Ascending aorta (tissue), 2 donors: ENCODE data around the gene CSMD2. TPM values are rescaled to one million over a fixed set of nuclear protein-coding genes. Genes with fewer than 3 reads are reported as not detected.

Experiments
- DNase-seq, 2 donors: peaks; one replicate each; pipeline ENCODE4 v3.0.0-alpha.2; 2019; ENCODE audit warnings: low spot score in 2 of 2
- H3K27ac ChIP-seq, 2 donors: fragments of 200-600 bp; sonication (generic); one replicate each; pipeline ENCODE4 v1.5.1; 2016 to 2017; ENCODE audit warnings: mild to moderate bottlenecking in 1 of 2
- H3K27me3 ChIP-seq: fragments of 200-600 bp; sonication (generic); one replicate; pipeline ENCODE4 v1.5.1; 2017
- H3K36me3 ChIP-seq, 2 donors: fragments of 200-600 bp; sonication (generic); one replicate each; pipeline ENCODE4 v1.5.1; 2016
- H3K4me1 ChIP-seq, 2 donors: fragments of 200-600 bp; sonication (generic); one replicate each; pipeline ENCODE4 v1.5.1; 2016 to 2017; ENCODE audit warnings: mild to moderate bottlenecking in 1 of 2
- H3K4me3 ChIP-seq, 2 donors: fragments of 200-600 bp; sonication (generic); one replicate each; pipeline ENCODE4 v1.5.1; 2016 to 2017; ENCODE audit warnings: mild to moderate bottlenecking in 1 of 2
- H3K9me3 ChIP-seq, 2 donors: fragments of 200-600 bp; sonication (generic); one replicate each; pipeline ENCODE4 v1.5.1; 2016
- intact Hi-C: fragments of 100-400 bp; cut with DNase I; formaldehyde crosslinking; loops from one replicate; pipeline ENCODE4 v1.15.1; 2023
- total RNA-seq: library from RNA; depleted of rRNA; stranded (reverse); fragments of >200 nt; gene quantifications from one replicate; pipeline ENCODE4 v1.1.0, GENCODE V29; 2016
- TF ChIP-seq, protein P1 (sequence below), 3 experiments: fragments of 200-600 bp in 2 of 3; fragments of 450-650 bp in 1 of 3; sonication (generic) in 2 of 3; IDR thresholded peaks; one replicate each; pipeline ENCODE4 v1.5.1; 2016 to 2019; ENCODE audit warnings: antibody characterized with exemption in 3 of 3, mild to moderate bottlenecking in 1 of 3, moderate library complexity in 1 of 3

The CSMD2 gene
- total RNA-seq, 1 donor from 2014 or later = 10.9 TPM

DNA sequence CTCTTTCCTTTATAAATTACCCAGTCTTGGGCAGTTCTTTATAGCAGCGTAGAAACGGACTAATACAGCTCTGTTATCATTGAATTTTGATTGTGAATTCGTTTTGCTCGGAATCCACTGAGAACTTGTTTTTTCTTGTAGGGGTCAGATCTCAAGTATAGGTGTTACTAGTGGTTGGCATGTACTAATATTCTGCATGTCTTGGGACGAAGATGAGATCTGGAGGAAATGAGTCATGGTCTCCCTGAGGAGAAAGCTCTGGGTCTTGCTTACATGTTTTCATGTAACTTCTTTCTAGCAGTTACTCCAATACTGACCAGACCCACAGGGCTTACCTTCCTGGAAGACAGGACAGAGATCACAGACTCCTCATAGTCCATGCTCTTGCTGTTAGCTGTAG lies 662.3 kb downstream of the CSMD2 start:
- no peak for DNase-seq
- Histone ChIP-seq H3K4me1 (no peaks in the 10 kb centered on the region), H3K36me3 (peaks cover 0 to 6% of the 10 kb centered on the region in 2 donors), H3K9me3 (peaks cover 0 to 12% of the 10 kb centered on the region in 2 donors), H3K27ac (no peak overlapping the region), H3K27me3 (no peaks in the 10 kb centered on the region), H3K4me3 (no peak overlapping the region)
- intact Hi-C loops = no loop called here
- TF ChIP-seq, protein P1, sequence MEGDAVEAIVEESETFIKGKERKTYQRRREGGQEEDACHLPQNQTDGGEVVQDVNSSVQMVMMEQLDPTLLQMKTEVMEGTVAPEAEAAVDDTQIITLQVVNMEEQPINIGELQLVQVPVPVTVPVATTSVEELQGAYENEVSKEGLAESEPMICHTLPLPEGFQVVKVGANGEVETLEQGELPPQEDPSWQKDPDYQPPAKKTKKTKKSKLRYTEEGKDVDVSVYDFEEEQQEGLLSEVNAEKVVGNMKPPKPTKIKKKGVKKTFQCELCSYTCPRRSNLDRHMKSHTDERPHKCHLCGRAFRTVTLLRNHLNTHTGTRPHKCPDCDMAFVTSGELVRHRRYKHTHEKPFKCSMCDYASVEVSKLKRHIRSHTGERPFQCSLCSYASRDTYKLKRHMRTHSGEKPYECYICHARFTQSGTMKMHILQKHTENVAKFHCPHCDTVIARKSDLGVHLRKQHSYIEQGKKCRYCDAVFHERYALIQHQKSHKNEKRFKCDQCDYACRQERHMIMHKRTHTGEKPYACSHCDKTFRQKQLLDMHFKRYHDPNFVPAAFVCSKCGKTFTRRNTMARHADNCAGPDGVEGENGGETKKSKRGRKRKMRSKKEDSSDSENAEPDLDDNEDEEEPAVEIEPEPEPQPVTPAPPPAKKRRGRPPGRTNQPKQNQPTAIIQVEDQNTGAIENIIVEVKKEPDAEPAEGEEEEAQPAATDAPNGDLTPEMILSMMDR (IDR thresholded peaks at IDR 0.05) = no peak

DNA sequence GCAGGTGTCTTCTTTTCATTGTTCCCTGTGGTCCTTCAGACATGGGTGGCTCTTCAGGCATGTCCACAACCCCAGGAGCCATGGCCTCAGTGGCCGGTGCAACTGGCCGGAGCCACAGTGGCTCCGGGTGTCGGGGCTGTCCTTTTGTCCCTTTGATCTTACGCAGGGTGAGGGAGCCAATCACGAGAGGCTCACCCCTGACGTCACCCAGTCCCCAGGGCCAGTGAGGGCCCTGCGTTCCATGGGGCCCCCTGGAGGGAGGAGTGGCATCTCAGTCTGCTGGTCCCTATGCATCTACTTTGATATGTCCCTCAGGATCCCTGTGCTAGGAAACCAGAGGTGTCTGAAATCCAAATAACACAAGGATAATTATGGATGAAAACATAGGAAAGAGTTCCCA lies 663.3 kb downstream of the CSMD2 start:
- intact Hi-C loops = no loop called here
- no peak overlapping the region for H3K4me3 ChIP-seq
- no peaks in the 10 kb centered on the region for H3K4me1 ChIP-seq
- peaks cover 3 to 13% of the 10 kb centered on the region in 2 donors for H3K36me3 ChIP-seq
- H3K9me3 ChIP-seq = peaks cover 4 to 19% of the 10 kb centered on the region in 2 donors
- TF ChIP-seq, protein P1 (IDR thresholded peaks at IDR 0.05) = no peak
- no peak overlapping the region for H3K27ac ChIP-seq
- no peak for DNase-seq
- H3K27me3 ChIP-seq = no peaks in the 10 kb centered on the region

DNA sequence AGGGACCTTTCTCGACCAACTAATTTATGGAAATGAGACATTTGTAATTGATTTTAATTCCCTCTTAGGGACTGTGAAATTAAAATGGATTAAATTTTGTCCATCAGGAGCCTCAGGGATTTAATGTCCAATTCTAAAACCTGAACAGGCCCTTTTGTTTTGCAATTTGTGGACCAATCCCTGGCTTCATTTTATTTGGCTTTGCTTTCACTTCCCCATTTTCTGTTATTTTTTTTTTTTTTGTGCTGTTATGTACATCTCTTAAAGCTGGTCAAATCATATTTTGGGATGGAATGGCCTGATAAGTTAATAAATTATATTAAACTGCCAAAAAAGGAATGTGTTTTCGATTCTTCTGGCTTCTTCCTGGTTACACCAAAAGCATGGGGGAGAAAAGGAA lies 663.7 kb downstream of the CSMD2 start:
- DNase-seq = no peak
- intact Hi-C loops = no loop called here
- no peaks in the 10 kb centered on the region for H3K27me3 ChIP-seq
- peaks cover 7 to 24% of the 10 kb centered on the region in 2 donors for H3K9me3 ChIP-seq
- TF ChIP-seq, protein P1 (IDR thresholded peaks at IDR 0.05) = no peak
- H3K4me3 ChIP-seq = no peak overlapping the region
- no peaks in the 10 kb centered on the region for H3K4me1 ChIP-seq
- H3K36me3 ChIP-seq = peaks cover 4 to 18% of the 10 kb centered on the region in 2 donors
- H3K27ac ChIP-seq = no peak overlapping the region

DNA sequence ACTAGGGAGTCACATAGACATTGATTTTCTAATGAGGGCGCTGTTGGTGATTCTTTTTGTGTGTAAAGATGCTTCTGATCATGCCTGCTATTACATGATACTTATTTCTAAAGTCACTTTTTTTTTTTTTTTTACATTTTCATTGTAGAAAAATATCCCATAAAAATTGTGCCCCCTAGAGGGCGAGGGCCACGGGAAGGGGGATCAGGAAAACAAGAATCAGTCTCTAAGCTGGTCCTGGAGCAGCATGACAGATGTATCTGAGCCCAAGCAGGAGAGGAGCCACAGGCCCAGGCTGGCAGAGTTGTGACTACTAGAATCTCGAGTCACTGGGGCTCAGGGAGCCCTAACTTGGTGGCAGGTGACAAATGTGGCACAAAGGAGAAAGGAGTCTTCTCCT lies 664.5 kb downstream of the CSMD2 start:
- Histone ChIP-seq H3K9me3 (peaks cover 14 to 32% of the 10 kb centered on the region in 2 donors), H3K36me3 (peaks cover 6 to 25% of the 10 kb centered on the region in 2 donors), H3K27me3 (no peaks in the 10 kb centered on the region), H3K27ac (no peak overlapping the region), H3K4me3 (no peak overlapping the region), H3K4me1 (no peaks in the 10 kb centered on the region)
- TF ChIP-seq, protein P1 (IDR thresholded peaks at IDR 0.05) = no peak
- intact Hi-C loops = no loop called here
- DNase-seq = no peak

DNA sequence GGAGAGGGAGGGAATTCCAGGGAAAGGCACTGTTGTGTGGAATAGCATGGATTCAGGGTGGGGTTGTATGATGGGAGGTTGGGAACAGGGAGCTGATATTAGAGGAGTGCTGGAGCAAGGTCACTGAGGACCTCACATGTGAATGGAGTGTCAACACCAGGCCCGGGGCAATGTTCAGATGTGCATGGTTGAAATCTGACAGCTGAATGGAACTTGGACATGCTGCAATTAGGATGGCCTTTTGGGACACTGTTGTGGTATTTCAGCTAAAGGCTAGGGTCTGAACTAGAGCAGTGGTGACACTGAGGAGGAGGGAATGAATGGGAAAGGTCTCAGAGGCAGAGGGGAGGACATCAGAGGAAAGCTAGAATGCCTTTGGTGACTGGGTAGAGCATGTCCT lies 667.6 kb downstream of the CSMD2 start:
- H3K4me3 ChIP-seq = no peak overlapping the region
- no peaks in the 10 kb centered on the region for H3K4me1 ChIP-seq
- no peak overlapping the region for H3K27ac ChIP-seq
- intact Hi-C loops = no loop called here
- H3K36me3 ChIP-seq = peaks cover 35 to 57% of the 10 kb centered on the region in 2 donors
- H3K27me3 ChIP-seq = no peaks in the 10 kb centered on the region
- H3K9me3 ChIP-seq = peaks cover 42 to 57% of the 10 kb centered on the region in 2 donors
- DNase-seq = no peak
- TF ChIP-seq, protein P1 (IDR thresholded peaks at IDR 0.05) = no peak

DNA sequence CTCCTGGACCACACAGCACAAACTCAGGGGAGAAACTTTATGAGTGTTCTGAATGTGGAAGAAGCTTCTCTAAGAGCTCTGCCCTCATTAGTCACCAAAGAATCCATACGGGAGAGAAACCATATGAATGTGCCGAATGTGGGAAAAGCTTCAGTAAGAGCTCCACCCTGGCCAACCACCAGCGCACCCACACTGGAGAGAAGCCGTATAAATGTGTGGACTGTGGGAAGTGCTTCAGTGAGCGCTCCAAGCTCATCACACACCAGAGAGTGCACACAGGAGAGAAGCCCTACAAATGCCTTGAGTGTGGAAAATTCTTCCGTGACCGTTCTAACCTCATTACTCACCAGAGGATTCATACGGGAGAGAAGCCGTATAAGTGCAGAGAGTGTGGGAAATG lies 670.1 kb downstream of the CSMD2 start:
- intact Hi-C loops = no loop called here
- Histone ChIP-seq H3K4me1 (no peaks in the 10 kb centered on the region), H3K36me3 (peaks cover 59 to 81% of the 10 kb centered on the region in 2 donors), H3K27me3 (no peaks in the 10 kb centered on the region), H3K4me3 (no peak overlapping the region), H3K9me3 (peaks cover 42 to 57% of the 10 kb centered on the region in 2 donors), H3K27ac (no peak overlapping the region)
- TF ChIP-seq, protein P1 (IDR thresholded peaks at IDR 0.05) = no peak
- no peak for DNase-seq
